Chondrocyte (in vitro differentiated cells): ENCODE results near the gene CCL11. TPM values are rescaled to one million over a fixed set of nuclear protein-coding genes. Genes with fewer than 3 reads are reported as not detected.
A peak's percentile ranks its signal among the peaks of the same experiment; 100 is the strongest.

Source experiments
- DNase-seq: peaks from one replicate; pipeline ENCODE4 v3.0.0; 2021; ENCODE audit warnings: mixed read lengths, low spot score
- H3K27ac Mint-ChIP-seq: one replicate; pipeline ENCODE4 v1.8.0; 2021; ENCODE audit warnings: mild to moderate bottlenecking, moderate library complexity, mixed read lengths; ENCODE audit not compliant: unreplicated experiment
- H3K27me3 Mint-ChIP-seq: 2 replicates; pipeline ENCODE4 v1.8.0; 2021; ENCODE audit warnings: low read depth, mixed read lengths
- H3K36me3 Mint-ChIP-seq: 2 replicates; pipeline ENCODE4 v1.8.0; 2021; ENCODE audit warnings: low read depth, mixed read lengths
- H3K4me1 Mint-ChIP-seq: 2 replicates; pipeline ENCODE4 v1.8.0; 2021; ENCODE audit warnings: low read depth, mild to moderate bottlenecking, mixed read lengths
- H3K4me3 Mint-ChIP-seq: one replicate; pipeline ENCODE4 v1.8.0; 2021; ENCODE audit warnings: mild to moderate bottlenecking, moderate library complexity, mixed read lengths; ENCODE audit not compliant: unreplicated experiment
- H3K9me3 Mint-ChIP-seq: 2 replicates; pipeline ENCODE4 v1.8.0; 2021; ENCODE audit warnings: low read depth, mixed read lengths
- CTCF ChIP-seq: fragments of 200-600 bp; sonication (generic); IDR thresholded peaks from 2 replicates; pipeline ENCODE4 v1.5.0; 2021; ENCODE audit warnings: antibody characterized with exemption, mild to moderate bottlenecking, moderate library complexity
- total RNA-seq: library from RNA; stranded (reverse); gene quantifications from 3 replicates; pipeline ENCODE4 v1.2.1, GENCODE V29; 2021

The CCL11 gene
- total RNA-seq, 1 donor from 2014 or later = not detected

GRCh38 chr17:34253139-34253525, 32.4 kb upstream of the CCL11 start:
- DNase-seq = no peak
- no peak for TF ChIP-seq CTCF
- H3K9me3 Mint-ChIP-seq = no peaks in the 10 kb centered on the region

GRCh38 chr17:34254146-34254545, 31.4 kb upstream of the CCL11 start:
- Mint-ChIP-seq H3K36me3 (no peaks in the 10 kb centered on the region), H3K4me3 (peak overlapping the region; percentile 9), H3K27ac (peak overlapping the region; percentile 97), H3K4me1 (peaks cover 88% of the 10 kb centered on the region), H3K9me3 (no peaks in the 10 kb centered on the region), H3K27me3 (no peaks in the 10 kb centered on the region)
- no peak for TF ChIP-seq CTCF
- no peak for DNase-seq

More at GRCh38 chr17:34253139-34253525, 32.4 kb upstream of the CCL11 start:
- Mint-ChIP-seq H3K36me3 (no peaks in the 10 kb centered on the region), H3K4me1 (peaks cover 89% of the 10 kb centered on the region), H3K27me3 (no peaks in the 10 kb centered on the region), H3K27ac (peak overlapping the region; percentile 97), H3K4me3 (no peak overlapping the region)

GRCh38 chr17:34254651-34255380, 30.7 kb upstream of the CCL11 start, which contains the start of gene CCL2:
CCL2 (plus strand) TSS chr17:34255285; CDS start chr17:34255350, 65 bp downstream.
- Mint-ChIP-seq H3K9me3 (no peaks in the 10 kb centered on the region), H3K27me3 (no peaks in the 10 kb centered on the region), H3K4me1 (peaks cover 87% of the 10 kb centered on the region), H3K36me3 (no peaks in the 10 kb centered on the region), H3K4me3 (peak within 1 kb of the TSS; percentile 74), H3K27ac (peak within 1 kb of the TSS; percentile 97)
- no peak for TF ChIP-seq CTCF
- no peak for DNase-seq

- Mint-ChIP-seq H3K27ac (peak overlapping the region; percentile 97), H3K9me3 (no peaks in the 10 kb centered on the region), H3K4me3 (peak overlapping the region; percentile 74), H3K36me3 (no peaks in the 10 kb centered on the region), H3K27me3 (no peaks in the 10 kb centered on the region), H3K4me1 (peaks cover 82% of the 10 kb centered on the region)
- no peak for TF ChIP-seq CTCF
- no peak for DNase-seq
Measured at GRCh38 chr17:34255381-34255732, 30.2 kb upstream of the CCL11 start.

- Mint-ChIP-seq H3K27me3 (no peaks in the 10 kb centered on the region), H3K9me3 (no peaks in the 10 kb centered on the region), H3K27ac (peak overlapping the region; percentile 97), H3K36me3 (no peaks in the 10 kb centered on the region), H3K4me3 (peak overlapping the region; percentile 74), H3K4me1 (peaks cover 77% of the 10 kb centered on the region)
- DNase-seq = no peak
- no peak for TF ChIP-seq CTCF
Measured at GRCh38 chr17:34255841-34256240, 29.7 kb upstream of the CCL11 start.
